Activated CD8-positive, alpha-beta memory T cell treated with anti-CD3 and anti-CD28 coated beads for 48 hours (primary cell): ENCODE data around the gene ADIPOR2.

Experiments used
- DNase-seq, 3 experiments: peaks; one replicate each; pipeline ENCODE4 v3.0.0-alpha.2; 2020; ENCODE audit warnings: low read depth in 2 of 3, low spot score in 2 of 3

Gene ADIPOR2

GRCh38 chr12:1769809-1770494, 79.1 kb downstream of the ADIPOR2 start:
- DNase-seq: no peak

- no peak for DNase-seq
Observed at GRCh38 chr12:1773937-1774655, 83.2 kb downstream of the ADIPOR2 start.

- DNase-seq: no peak
Observed at GRCh38 chr12:1776170-1776921, 85.5 kb downstream of the ADIPOR2 start.

GRCh38 chr12:1777798-1778197, 86.9 kb downstream of the ADIPOR2 start:
- no peak for DNase-seq

GRCh38 chr12:1778911-1779310, 88.0 kb downstream of the ADIPOR2 start:
- DNase-seq: no peak

- no peak for DNase-seq
Observed at GRCh38 chr12:1779783-1780182, 88.9 kb downstream of the ADIPOR2 start.

GRCh38 chr12:1781772-1782171, 90.9 kb downstream of the ADIPOR2 start:
- no peak for DNase-seq

GRCh38 chr12:1782215-1782614, 91.3 kb downstream of the ADIPOR2 start:
- DNase-seq: no peak

- DNase-seq: no peak
Observed at GRCh38 chr12:1787714-1788113, 96.8 kb downstream of the ADIPOR2 start.

GRCh38 chr12:1790444-1790843, 99.6 kb downstream of the ADIPOR2 start:
- no peak for DNase-seq

GRCh38 chr12:1791104-1791841, 100.4 kb downstream of the ADIPOR2 start:
- no peak for DNase-seq

- DNase-seq: no peak
Observed at GRCh38 chr12:1792406-1792805, 101.5 kb downstream of the ADIPOR2 start.

- DNase-seq: no peak
Observed at GRCh38 chr12:1793426-1794210, 102.7 kb downstream of the ADIPOR2 start.

GRCh38 chr12:1794440-1795090, 103.7 kb downstream of the ADIPOR2 start:
- no peak for DNase-seq

GRCh38 chr12:1795221-1795784, 104.4 kb downstream of the ADIPOR2 start:
- no peak for DNase-seq

GRCh38 chr12:1795785-1796514, 105.1 kb downstream of the ADIPOR2 start:
- DNase-seq: peak; percentile 83 to 94 (median 90)

GRCh38 chr12:1796515-1797010, 105.7 kb downstream of the ADIPOR2 start:
- DNase-seq: no peak

GRCh38 chr12:1797011-1797901, 106.4 kb downstream of the ADIPOR2 start:
- DNase-seq: peak in 2 of 3 experiments; percentile 33 to 52
